ENCODE measurements around the gene DLG1.

DLG1 gene

DNA sequence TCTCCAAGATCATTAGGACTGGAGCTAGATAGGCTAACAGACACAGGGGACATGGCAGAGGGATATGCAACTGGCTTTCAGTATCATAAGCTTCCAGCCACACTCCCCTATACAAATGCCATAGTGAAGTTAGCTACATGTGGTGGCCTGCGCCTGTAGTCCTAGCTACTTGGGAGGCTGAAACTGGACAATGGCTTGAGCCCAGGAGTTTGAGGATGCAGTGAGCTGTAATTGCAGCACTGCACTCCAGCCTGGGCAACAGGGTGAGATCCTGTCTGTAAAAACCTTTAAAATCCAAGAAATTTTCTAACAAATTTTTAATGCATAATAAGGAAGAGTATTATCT, 37.3 kb downstream of the DLG1 start:
- Histone ChIP-seq H3K4me1 (peaks cover 13% of the 10 kb centered on the region), H3K4me3 (no peak overlapping the region), H3K9me3 (no peaks in the 10 kb centered on the region), H3K27me3 (ENCODE audit: low read depth) (no peaks in the 10 kb centered on the region), H3K36me3 (replicated peaks) (no peaks in the 10 kb centered on the region)
- DNase-seq (ENCODE audit: low spot score in 2 of 2) = no peak
- in situ Hi-C loops (cut with MboI; ENCODE audit: low sequenced_read_pairs) = no loop called here

DNA sequence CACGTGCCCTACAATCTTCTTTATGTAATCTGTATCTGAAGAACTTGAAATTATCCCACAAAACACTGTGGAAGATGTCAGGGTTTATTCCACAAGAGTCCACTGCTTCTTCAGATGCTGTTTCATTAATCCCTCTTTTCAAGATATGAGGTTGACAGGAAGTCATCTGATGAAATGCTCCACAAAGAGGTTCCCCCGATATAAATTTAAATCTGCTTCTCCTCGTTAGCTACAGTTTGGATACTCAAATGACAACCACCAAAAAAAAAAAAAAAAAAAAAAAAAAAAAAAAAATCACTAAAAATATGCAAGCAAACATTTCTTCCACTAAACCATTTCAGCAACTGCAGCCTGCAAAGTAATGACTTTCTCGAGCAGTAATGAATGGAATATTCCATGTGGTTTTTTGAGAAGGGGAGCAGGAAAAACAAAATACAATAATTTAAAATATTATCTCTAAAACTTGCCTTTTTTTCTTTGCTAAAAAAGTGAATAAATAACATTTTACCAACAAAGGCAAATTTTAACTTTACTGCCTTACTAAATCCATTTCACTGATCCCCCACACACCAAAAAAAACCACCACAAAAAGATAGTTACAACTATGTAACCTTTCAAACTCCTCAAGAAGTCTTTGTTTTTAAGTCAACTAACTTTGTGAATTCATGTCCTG, 37.8 kb downstream of the DLG1 start:
- H3K4me3 ChIP-seq = no peak overlapping the region
- in situ Hi-C loops (cut with MboI; ENCODE audit: low sequenced_read_pairs) = no loop called here
- H3K9me3 ChIP-seq = no peaks in the 10 kb centered on the region
- no peaks in the 10 kb centered on the region for H3K27me3 ChIP-seq (ENCODE audit: low read depth)
- H3K36me3 ChIP-seq (replicated peaks) = no peaks in the 10 kb centered on the region
- DNase-seq (ENCODE audit: low spot score in 2 of 2) = no peak
- H3K4me1 ChIP-seq = peaks cover 13% of the 10 kb centered on the region

DNA sequence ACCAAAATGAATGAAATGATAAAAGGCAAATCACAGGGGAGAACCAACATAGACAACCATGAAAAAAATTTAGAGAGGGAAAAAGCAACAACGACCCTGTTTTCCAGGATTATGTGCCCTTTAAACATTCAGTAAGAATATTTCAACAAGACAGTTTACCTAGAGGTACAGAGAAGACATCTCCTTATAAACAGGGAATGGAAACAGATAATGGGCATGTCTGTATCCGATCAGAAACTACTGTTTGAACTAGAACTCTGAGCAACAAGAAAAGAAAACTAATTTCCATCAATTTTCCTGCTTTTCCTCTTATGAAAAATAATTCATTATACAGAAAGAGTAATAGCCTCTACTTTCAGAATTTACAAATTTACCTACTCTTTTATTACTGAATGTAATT, 39.3 kb downstream of the DLG1 start:
- Histone ChIP-seq H3K4me1 (peaks cover 13% of the 10 kb centered on the region), H3K27me3 (ENCODE audit: low read depth) (no peaks in the 10 kb centered on the region), H3K9me3 (no peaks in the 10 kb centered on the region), H3K4me3 (no peak overlapping the region), H3K36me3 (replicated peaks) (no peaks in the 10 kb centered on the region)
- no peak for DNase-seq (ENCODE audit: low spot score in 2 of 2)
- in situ Hi-C loops (cut with MboI; ENCODE audit: low sequenced_read_pairs) = loop anchor here (10.0 kb wide), 1 partner anchor 246 kb away; no protein-coding TSS in a partner anchor

DNA sequence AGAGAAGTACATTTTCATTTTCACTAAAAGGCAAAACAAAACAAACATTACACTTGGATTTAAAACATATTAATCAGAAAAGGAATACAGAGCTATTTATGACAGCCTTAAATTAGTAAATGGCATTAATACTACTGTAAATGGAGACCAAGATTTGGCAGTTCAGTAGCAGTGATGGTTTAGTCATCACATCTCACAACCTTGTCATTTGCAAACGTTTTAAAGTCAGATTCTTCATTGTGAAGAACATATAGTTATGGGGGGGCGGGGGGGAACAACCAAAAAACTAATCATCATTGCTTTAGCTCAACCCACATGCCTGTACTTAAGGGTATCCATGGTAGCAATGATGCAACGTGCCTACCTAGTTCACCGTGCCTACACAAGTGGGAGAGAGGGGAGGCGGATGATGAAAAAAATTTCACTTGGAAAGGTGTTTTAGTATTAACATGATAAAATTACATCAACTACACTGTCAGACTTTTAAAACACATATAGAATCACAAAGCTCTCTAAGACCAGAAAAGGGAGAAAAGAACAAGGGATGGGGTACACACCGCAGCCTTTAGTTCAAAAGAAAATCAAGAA, 40.1 kb downstream of the DLG1 start:
- H3K36me3 ChIP-seq (replicated peaks) = no peaks in the 10 kb centered on the region
- no peaks in the 10 kb centered on the region for H3K27me3 ChIP-seq (ENCODE audit: low read depth)
- DNase-seq (ENCODE audit: low spot score in 2 of 2) = no peak
- H3K4me3 ChIP-seq = no peak overlapping the region
- H3K9me3 ChIP-seq = no peaks in the 10 kb centered on the region
- H3K4me1 ChIP-seq = peaks cover 13% of the 10 kb centered on the region
- in situ Hi-C loops (cut with MboI; ENCODE audit: low sequenced_read_pairs) = loop anchor here (10.0 kb wide), 1 partner anchor 247 kb away; no protein-coding TSS in a partner anchor

DNA sequence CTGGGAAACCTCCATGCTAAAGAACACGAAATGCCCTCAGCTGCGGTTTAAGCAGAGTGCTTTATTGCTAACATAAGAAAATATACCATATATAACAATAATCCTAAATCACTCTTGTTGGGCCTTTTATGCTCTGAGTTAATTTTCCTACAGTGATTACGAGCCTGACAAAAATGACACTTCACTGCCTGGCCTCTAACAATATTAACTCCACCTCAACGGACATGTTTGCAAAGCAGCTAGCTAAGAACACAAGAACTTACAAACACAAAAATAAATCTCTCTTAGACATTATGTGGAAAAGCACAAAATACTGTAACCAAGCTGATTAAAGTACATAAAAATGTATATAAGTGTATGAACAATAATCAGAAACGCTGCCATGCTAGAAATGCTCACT, 40.7 kb downstream of the DLG1 start:
- H3K4me3 ChIP-seq = no peak overlapping the region
- H3K27me3 ChIP-seq (ENCODE audit: low read depth) = no peaks in the 10 kb centered on the region
- no peaks in the 10 kb centered on the region for H3K36me3 ChIP-seq (replicated peaks)
- in situ Hi-C loops (cut with MboI; ENCODE audit: low sequenced_read_pairs) = loop anchor here (10.0 kb wide), 1 partner anchor 247 kb away; no protein-coding TSS in a partner anchor
- DNase-seq (ENCODE audit: low spot score in 2 of 2) = no peak
- no peaks in the 10 kb centered on the region for H3K9me3 ChIP-seq
- peaks cover 13% of the 10 kb centered on the region for H3K4me1 ChIP-seq

DNA sequence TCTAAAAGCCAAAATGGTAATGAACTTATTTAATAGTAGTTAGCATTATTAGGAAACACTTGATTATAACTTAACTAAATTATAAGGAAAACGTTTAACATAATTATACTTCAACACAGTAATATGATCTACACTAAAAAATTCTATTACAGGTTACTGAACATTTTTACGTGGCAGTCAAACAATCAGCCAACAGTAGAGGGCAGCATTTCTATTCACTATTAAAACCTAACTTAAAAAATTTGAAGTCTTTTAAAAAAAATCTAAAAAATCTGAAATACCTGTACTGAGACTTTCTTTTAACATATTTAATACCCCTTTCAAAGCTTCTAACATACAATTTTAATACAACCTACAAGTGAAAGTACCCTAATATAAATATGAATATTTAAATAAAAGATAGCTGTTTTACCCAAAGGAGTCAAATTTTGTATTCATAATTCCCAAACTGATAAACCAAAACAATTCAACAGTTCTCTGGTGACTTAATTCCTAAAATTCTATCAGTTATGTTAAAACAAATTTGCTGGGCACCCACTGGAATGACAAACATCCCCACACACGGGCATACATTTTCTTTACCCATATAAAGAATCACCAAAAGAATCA, 41.5 kb downstream of the DLG1 start:
- Histone ChIP-seq H3K4me3 (no peak overlapping the region), H3K9me3 (no peaks in the 10 kb centered on the region), H3K36me3 (replicated peaks) (no peaks in the 10 kb centered on the region), H3K27me3 (ENCODE audit: low read depth) (no peaks in the 10 kb centered on the region), H3K4me1 (peaks cover 8% of the 10 kb centered on the region)
- in situ Hi-C loops (cut with MboI; ENCODE audit: low sequenced_read_pairs) = loop anchor here (10.0 kb wide), 1 partner anchor 248 kb away; no protein-coding TSS in a partner anchor
- DNase-seq (ENCODE audit: low spot score in 2 of 2) = peak; percentile 25 to 40

DNA sequence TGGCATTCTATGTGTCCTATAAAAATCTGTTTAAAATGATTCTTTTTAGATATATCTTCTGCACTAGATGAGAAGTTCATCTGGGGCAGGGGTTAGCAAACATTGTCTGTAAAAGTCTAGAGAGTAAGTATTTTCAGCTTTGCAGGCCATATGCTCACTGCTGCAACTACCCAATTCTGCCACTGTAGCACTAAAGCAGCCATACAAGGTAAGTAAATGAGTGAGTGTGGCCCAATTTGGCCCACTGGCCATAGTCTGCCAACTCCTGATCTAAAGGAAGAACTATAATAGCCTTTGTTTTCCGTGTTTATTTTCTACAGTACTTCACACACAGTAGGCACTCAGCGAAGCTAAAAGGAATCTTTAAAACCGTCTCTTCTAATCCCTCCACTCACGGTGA, 42.3 kb downstream of the DLG1 start:
- H3K27me3 ChIP-seq (ENCODE audit: low read depth) = no peaks in the 10 kb centered on the region
- no peaks in the 10 kb centered on the region for H3K36me3 ChIP-seq (replicated peaks)
- H3K4me1 ChIP-seq = peaks cover 3% of the 10 kb centered on the region
- in situ Hi-C loops (cut with MboI; ENCODE audit: low sequenced_read_pairs) = loop anchor here (10.0 kb wide), 1 partner anchor 249 kb away; no protein-coding TSS in a partner anchor
- no peak overlapping the region for H3K4me3 ChIP-seq
- no peak for DNase-seq (ENCODE audit: low spot score in 2 of 2)
- no peaks in the 10 kb centered on the region for H3K9me3 ChIP-seq

DNA sequence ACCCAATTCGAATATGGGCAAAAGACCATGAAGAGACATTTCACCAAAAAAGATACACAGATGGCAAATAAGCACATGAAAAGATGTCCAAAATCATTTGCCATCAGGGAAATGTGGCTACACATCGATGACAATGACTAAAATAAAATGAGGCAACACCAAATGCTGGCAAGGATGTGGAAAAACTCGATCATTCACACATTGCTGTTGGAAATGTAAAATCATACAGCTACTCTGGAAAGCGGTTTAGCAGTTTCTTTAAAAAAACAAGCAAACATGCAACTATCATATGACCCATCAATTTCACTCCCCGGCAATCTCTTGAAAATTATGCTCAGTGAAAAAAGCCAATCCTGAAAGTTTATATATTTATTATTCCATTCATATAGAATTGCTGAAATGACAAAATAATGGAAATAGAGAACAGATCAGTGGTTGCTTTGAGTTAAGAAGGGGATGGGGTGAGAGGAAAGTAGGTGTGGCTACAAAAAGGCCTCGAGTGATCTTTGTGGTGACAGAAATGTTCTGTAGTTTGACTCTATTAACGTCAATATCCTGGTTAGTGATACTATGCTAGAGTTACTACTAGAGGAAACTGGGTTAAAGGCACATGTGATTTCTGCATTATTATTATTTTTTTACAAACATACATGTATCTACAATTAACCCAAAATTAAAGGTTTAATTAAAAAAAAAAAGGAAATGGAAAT, 45.0 kb downstream of the DLG1 start:
- no peaks in the 10 kb centered on the region; the same call in 1 of the 2 replicates for H3K4me1 ChIP-seq
- no peak for DNase-seq (ENCODE audit: low spot score in 2 of 2)
- in situ Hi-C loops (cut with MboI; ENCODE audit: low sequenced_read_pairs) = loop anchor here (10.0 kb wide), 1 partner anchor 251 kb away; no protein-coding TSS in a partner anchor
- no peaks in the 10 kb centered on the region for H3K27me3 ChIP-seq (ENCODE audit: low read depth)
- no peak overlapping the region for H3K4me3 ChIP-seq
- peaks cover 19% of the 10 kb centered on the region for H3K9me3 ChIP-seq
- H3K36me3 ChIP-seq (replicated peaks) = peaks cover 4% of the 10 kb centered on the region; the same call in 1 of the 2 replicates

DNA sequence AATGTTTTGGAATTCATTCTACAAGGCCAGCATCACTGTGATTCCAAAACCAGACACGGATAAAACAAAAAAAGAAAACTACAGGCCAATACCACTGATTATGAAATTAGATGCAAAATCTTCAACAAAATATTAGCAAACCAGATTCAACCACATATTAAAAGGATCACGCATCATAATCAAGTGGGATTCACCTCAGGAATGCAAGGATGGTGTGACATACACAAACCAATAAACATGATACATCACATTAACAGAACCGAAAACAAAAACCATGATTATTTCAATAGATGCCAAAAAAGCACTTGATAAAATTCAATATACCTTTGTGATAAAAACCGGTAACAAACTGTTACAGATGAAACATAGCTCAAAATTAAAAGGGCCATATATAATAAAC, 48.9 kb downstream of the DLG1 start:
- H3K4me1 ChIP-seq = no peaks in the 10 kb centered on the region
- H3K36me3 ChIP-seq (replicated peaks) = peaks cover 8% of the 10 kb centered on the region
- peaks cover 23% of the 10 kb centered on the region for H3K9me3 ChIP-seq
- in situ Hi-C loops (cut with MboI; ENCODE audit: low sequenced_read_pairs) = no loop called here
- DNase-seq (ENCODE audit: low spot score in 2 of 2) = no peak
- H3K4me3 ChIP-seq = no peak overlapping the region
- H3K27me3 ChIP-seq (ENCODE audit: low read depth) = no peaks in the 10 kb centered on the region

DNA sequence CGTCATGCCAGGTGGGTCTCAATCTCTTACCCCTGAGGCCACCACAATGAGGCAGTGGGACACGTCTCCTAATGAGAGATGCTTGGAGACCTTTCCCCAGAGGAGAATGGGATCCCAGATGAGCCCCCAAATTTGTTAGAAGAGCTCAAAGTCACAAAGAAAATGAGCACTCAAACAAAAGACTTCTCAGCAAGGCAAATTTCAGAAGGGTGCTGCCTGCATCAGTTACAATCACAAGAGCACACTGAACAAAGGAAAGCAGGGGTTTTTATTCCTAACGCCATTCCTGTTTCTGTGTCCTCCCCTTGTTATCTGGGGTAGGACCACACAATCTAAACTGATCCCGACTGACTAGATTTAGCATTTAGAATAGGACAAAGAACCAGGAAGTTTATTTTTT, 50.1 kb downstream of the DLG1 start:
- Histone ChIP-seq H3K9me3 (peaks cover 26% of the 10 kb centered on the region), H3K4me3 (no peak overlapping the region)
- in situ Hi-C loops (cut with MboI; ENCODE audit: low sequenced_read_pairs) = no loop called here

DNA sequence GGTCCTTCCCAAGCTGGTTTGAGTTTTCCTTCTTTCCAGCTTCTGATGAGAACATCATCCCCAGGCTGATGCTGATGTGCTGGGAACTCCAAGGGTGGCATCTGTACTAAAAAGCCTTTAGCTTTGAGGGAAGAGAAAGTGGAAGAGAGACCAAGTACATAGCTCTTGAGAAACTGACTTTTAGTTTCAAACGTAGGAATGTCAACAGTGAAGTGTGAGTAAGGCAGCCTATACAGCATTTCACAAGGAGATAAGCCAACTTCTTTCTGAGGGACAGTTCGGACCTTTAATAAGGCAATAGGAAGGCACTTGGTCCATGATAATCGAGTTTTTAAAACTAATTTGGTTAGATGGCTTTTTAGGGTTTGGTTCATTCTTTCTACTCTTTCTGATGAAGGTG, 53.7 kb downstream of the DLG1 start:
- DNase-seq (ENCODE audit: low spot score in 2 of 2) = no peak
- Histone ChIP-seq H3K27me3 (ENCODE audit: low read depth) (no peaks in the 10 kb centered on the region), H3K4me3 (no peak overlapping the region), H3K9me3 (peaks cover 27% of the 10 kb centered on the region), H3K36me3 (replicated peaks) (peaks cover 10% of the 10 kb centered on the region), H3K4me1 (no peaks in the 10 kb centered on the region)
- in situ Hi-C loops (cut with MboI; ENCODE audit: low sequenced_read_pairs) = no loop called here

More for the DNA sequence above, 50.1 kb downstream of the DLG1 start:
- Histone ChIP-seq H3K27me3 (ENCODE audit: low read depth) (no peaks in the 10 kb centered on the region), H3K4me1 (no peaks in the 10 kb centered on the region), H3K36me3 (replicated peaks) (peaks cover 8% of the 10 kb centered on the region)
- no peak for DNase-seq (ENCODE audit: low spot score in 2 of 2)

DNA sequence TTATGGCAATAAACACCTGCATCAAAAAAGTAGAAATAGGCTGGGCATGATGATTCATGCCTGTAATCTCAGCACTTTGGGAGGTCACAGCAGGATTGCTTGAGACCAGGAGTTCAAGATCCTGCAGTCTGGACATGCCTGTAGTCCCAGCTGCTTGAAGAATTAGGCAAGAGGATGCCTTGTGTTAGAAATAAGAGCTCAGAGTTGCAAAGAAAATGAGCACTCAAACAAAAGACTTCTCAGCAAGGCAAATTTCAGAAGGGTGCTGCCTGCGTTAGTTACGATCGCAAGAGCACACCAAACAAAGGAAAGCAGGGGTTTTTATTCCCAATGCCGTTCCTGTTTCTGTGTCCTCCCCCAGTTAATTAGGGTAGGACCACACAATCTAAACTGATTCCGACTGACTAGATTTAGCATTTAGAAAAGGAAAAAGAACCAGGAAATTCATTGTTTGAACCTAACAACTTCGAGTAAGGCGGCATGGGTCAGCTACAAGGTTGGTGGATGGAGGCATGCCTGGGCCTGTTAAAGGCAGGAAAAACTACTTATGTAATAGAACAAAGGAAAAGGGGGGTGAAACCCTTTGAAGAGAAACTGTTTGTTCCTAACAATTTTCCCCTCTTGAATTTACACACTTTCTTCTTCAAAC, 55.5 kb downstream of the DLG1 start:
- peaks cover 6% of the 10 kb centered on the region for H3K36me3 ChIP-seq (replicated peaks)
- in situ Hi-C loops (cut with MboI; ENCODE audit: low sequenced_read_pairs) = no loop called here
- no peaks in the 10 kb centered on the region for H3K27me3 ChIP-seq (ENCODE audit: low read depth)
- no peaks in the 10 kb centered on the region for H3K4me1 ChIP-seq
- no peak overlapping the region for H3K4me3 ChIP-seq
- DNase-seq (ENCODE audit: low spot score in 2 of 2) = no peak
- peaks cover 10% of the 10 kb centered on the region for H3K9me3 ChIP-seq

DNA sequence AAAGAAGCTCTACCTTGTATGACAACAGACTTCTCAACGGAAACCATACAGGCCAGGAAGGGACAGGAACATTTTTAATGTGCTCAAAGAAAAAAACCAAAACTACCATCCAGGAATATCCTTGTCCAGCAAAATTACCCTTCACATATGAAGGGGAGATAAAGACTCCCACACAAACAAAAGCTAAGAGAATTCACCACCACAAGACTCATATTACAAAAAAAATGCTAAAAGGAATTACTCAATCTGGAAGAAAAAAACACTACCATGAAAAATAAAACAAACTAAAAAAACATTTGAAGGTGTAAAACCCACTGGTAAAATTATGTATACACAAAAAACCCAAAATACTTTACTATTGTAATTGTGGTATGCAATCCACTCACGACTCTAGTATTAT, 57.2 kb downstream of the DLG1 start:
- peaks cover 8% of the 10 kb centered on the region; the same call in 1 of the 2 replicates for H3K36me3 ChIP-seq (replicated peaks)
- H3K9me3 ChIP-seq = peaks cover 10% of the 10 kb centered on the region
- no peak for DNase-seq (ENCODE audit: low spot score in 2 of 2)
- no peak overlapping the region for H3K4me3 ChIP-seq
- no peaks in the 10 kb centered on the region for H3K4me1 ChIP-seq
- no peaks in the 10 kb centered on the region for H3K27me3 ChIP-seq (ENCODE audit: low read depth)
- in situ Hi-C loops (cut with MboI; ENCODE audit: low sequenced_read_pairs) = no loop called here
